Measurements from ENCODE around the gene GFRAL.
"Not testable (repeated sequence)": the region's sequence is repeated elsewhere in the genome, so short reads cannot be mapped to it uniquely, and the experiment has no call there.

The GFRAL gene

GRCh38 chr6:55327169-55327568, at the start of gene GFRAL:
Gene GFRAL (plus strand): TSS chr6:55327469. CDS start chr6:55327555, 86 bp downstream.
- no peak for DNase-seq (ENCODE audit: low spot score)

- DNase-seq (ENCODE audit: low spot score), result no peak
Observed at GRCh38 chr6:55277646-55278045, 49.6 kb upstream of the GFRAL start.

GRCh38 chr6:55281215-55281614, 46.1 kb upstream of the GFRAL start:
- no peak for DNase-seq (ENCODE audit: low spot score)

- DNase-seq (ENCODE audit: low spot score), result no peak
Observed at GRCh38 chr6:55282115-55282514, 45.2 kb upstream of the GFRAL start.

- no peak for DNase-seq (ENCODE audit: low spot score)
Observed at GRCh38 chr6:55286824-55287223, 40.4 kb upstream of the GFRAL start.

GRCh38 chr6:55290736-55291135, 36.5 kb upstream of the GFRAL start:
- DNase-seq (ENCODE audit: low spot score), result no peak

- DNase-seq (ENCODE audit: low spot score), result peak; percentile 3
Observed at GRCh38 chr6:55293116-55293515, 34.2 kb upstream of the GFRAL start.

- not testable (repeated sequence) for DNase-seq (ENCODE audit: low spot score)
Observed at GRCh38 chr6:55297214-55297613, 30.1 kb upstream of the GFRAL start.

- no peak for DNase-seq (ENCODE audit: low spot score)
Observed at GRCh38 chr6:55299286-55299985, 27.8 kb upstream of the GFRAL start.

- no peak for DNase-seq (ENCODE audit: low spot score)
Observed at GRCh38 chr6:55304747-55305146, 22.5 kb upstream of the GFRAL start.

- no peak for DNase-seq (ENCODE audit: low spot score)
Observed at GRCh38 chr6:55319961-55320695, 7.1 kb upstream of the GFRAL start.

GRCh38 chr6:55320696-55321086, 6.6 kb upstream of the GFRAL start:
- no peak for DNase-seq (ENCODE audit: low spot score)

- no peak for DNase-seq (ENCODE audit: low spot score)
Observed at GRCh38 chr6:55377150-55377549, 49.9 kb downstream of the GFRAL start.

GRCh38 chr6:55379471-55379870, 52.2 kb downstream of the GFRAL start:
- no peak for DNase-seq (ENCODE audit: low spot score)

- DNase-seq (ENCODE audit: low spot score), result no peak
Observed at GRCh38 chr6:55379895-55380294, 52.6 kb downstream of the GFRAL start.

- no peak for DNase-seq (ENCODE audit: low spot score)
Observed at GRCh38 chr6:55388211-55388610, 60.9 kb downstream of the GFRAL start.

- no peak for DNase-seq (ENCODE audit: low spot score)
Observed at GRCh38 chr6:55395871-55396270, 68.6 kb downstream of the GFRAL start.

GRCh38 chr6:55397986-55398385, 70.7 kb downstream of the GFRAL start:
- no peak for DNase-seq (ENCODE audit: low spot score)

GRCh38 chr6:55399351-55399750, 72.1 kb downstream of the GFRAL start:
- DNase-seq (ENCODE audit: low spot score), result no peak

GRCh38 chr6:55405474-55406235, 78.4 kb downstream of the GFRAL start:
- no peak for DNase-seq (ENCODE audit: low spot score)

- no peak for DNase-seq (ENCODE audit: low spot score)
Observed at GRCh38 chr6:55410674-55411073, 83.4 kb downstream of the GFRAL start.

- no peak for DNase-seq (ENCODE audit: low spot score)
Observed at GRCh38 chr6:55423933-55424332, 96.7 kb downstream of the GFRAL start.
